T1000 (cell line): ENCODE data around the gene NOVA1.
A peak's percentile ranks its signal among the peaks of the same experiment; 100 is the strongest.
"Not testable (repeated sequence)": the region's sequence is repeated elsewhere in the genome, so short reads cannot be mapped to it uniquely, and the experiment has no call there.

Source experiments
- DNase-seq: peaks from one replicate; lab custom pipeline; 2025; ENCODE audit warnings: mixed read lengths; lab: John Stamatoyannopoulos, UW

NOVA1 gene

GRCh38 chr14:26597589-26598080 is at the start of gene NOVA1:
TSS of gene NOVA1 (minus strand) at chr14:26598033. CDS start at chr14:26597436, 597 bp downstream.
- DNase-seq, result no peak

GRCh38 chr14:26645057-26645456 is 47.2 kb upstream of the NOVA1 start:
- DNase-seq, result not testable (repeated sequence)

GRCh38 chr14:26636561-26636960 is 38.7 kb upstream of the NOVA1 start:
- no peak for DNase-seq

- not testable (repeated sequence) for DNase-seq
These were observed 37.1 kb upstream of the NOVA1 start for GRCh38 chr14:26634946-26635345.

GRCh38 chr14:26626256-26626655 is 28.4 kb upstream of the NOVA1 start:
- no peak for DNase-seq

GRCh38 chr14:26622611-26623010 is 24.8 kb upstream of the NOVA1 start:
- no peak for DNase-seq

- no peak for DNase-seq
These were observed 24.2 kb upstream of the NOVA1 start for GRCh38 chr14:26621807-26622560.

GRCh38 chr14:26621364-26621763 is 23.5 kb upstream of the NOVA1 start:
- DNase-seq, result no peak

- DNase-seq, result no peak
These were observed 13.4 kb upstream of the NOVA1 start for GRCh38 chr14:26611259-26611658.

- no peak for DNase-seq
These were observed 9.0 kb upstream of the NOVA1 start for GRCh38 chr14:26606729-26607312.

- no peak for DNase-seq
These were observed 7.8 kb upstream of the NOVA1 start for GRCh38 chr14:26605602-26606001.

GRCh38 chr14:26602902-26603301 is 5.1 kb upstream of the NOVA1 start:
- DNase-seq, result no peak

- DNase-seq, result no peak
These were observed 4.0 kb upstream of the NOVA1 start for GRCh38 chr14:26601856-26602255.

GRCh38 chr14:26599291-26599690 is 1.5 kb upstream of the NOVA1 start:
- DNase-seq, result no peak

GRCh38 chr14:26598672-26599131 is 869 bp upstream of the NOVA1 start:
- DNase-seq, result no peak

- DNase-seq, result peak; percentile 76
These were observed 343 bp upstream of the NOVA1 start for GRCh38 chr14:26598081-26598671.

- peak; percentile 6 for DNase-seq
These were observed 703 bp downstream of the NOVA1 start for GRCh38 chr14:26597071-26597588.

- no peak for DNase-seq
These were observed 1.2 kb downstream of the NOVA1 start for GRCh38 chr14:26596543-26597061.

- DNase-seq, result no peak
These were observed 1.8 kb downstream of the NOVA1 start for GRCh38 chr14:26595926-26596542.

- DNase-seq, result no peak
These were observed 2.9 kb downstream of the NOVA1 start for GRCh38 chr14:26594756-26595545.

GRCh38 chr14:26594148-26594547 is 3.7 kb downstream of the NOVA1 start:
- no peak for DNase-seq
